Gastroesophageal sphincter (tissue), 4 donors: Measurements from ENCODE around the gene XPA. TPM values are rescaled to one million over a fixed set of nuclear protein-coding genes. Genes with fewer than 3 reads are reported as not detected.

Experiments
- ATAC-seq: fragments of 150-250 bp; one replicate; pipeline ENCODE4 v1.9.1; 2016; ENCODE audit warnings: mild to moderate bottlenecking, moderate library complexity
- H3K27ac ChIP-seq, 4 donors: fragments of 200-600 bp; sonication (generic) in 3 of 4; 1 replicate in 3 of 4; 2 replicates in 1 of 4; pipeline ENCODE4 v1.5.1; 2016 to 2019
- H3K27me3 ChIP-seq: fragments of 200-600 bp; sonication (generic); one replicate; pipeline ENCODE4 v1.5.1; 2019
- H3K36me3 ChIP-seq, 2 donors: fragments of 200-600 bp; sonication (generic); one replicate each; pipeline ENCODE4 v1.5.1; 2019; ENCODE audit warnings: control low read depth in 1 of 2
- H3K4me1 ChIP-seq, 3 donors: fragments of 200-600 bp; sonication (generic); 1 replicate in 2 of 3; 2 replicates in 1 of 3; pipeline ENCODE4 v1.5.1; 2016 to 2019; ENCODE audit warnings: control low read depth in 2 of 3
- H3K4me3 ChIP-seq, 2 donors: fragments of 200-600 bp; sonication (generic); one replicate each; pipeline ENCODE4 v1.5.1; 2019; ENCODE audit warnings: mild to moderate bottlenecking in 1 of 2, moderate library complexity in 1 of 2
- H3K9me3 ChIP-seq, 3 donors: fragments of 200-600 bp; sonication (generic); one replicate each; pipeline ENCODE4 v1.5.1; 2017 to 2019; ENCODE audit warnings: control low read depth in 2 of 3
- CTCF ChIP-seq, 4 experiments: fragments of 200-600 bp in 2 of 4; fragments of 450-650 bp in 2 of 4; sonication (generic) in 1 of 4; IDR thresholded peaks; one replicate each; pipeline ENCODE4 v1.5.1; 2017 to 2019; ENCODE audit warnings: antibody characterized with exemption in 4 of 4, mild to moderate bottlenecking in 2 of 4, moderate library complexity in 2 of 4
- EP300 ChIP-seq: sonication (generic); formaldehyde crosslinking; IDR thresholded peaks from one replicate; pipeline ENCODE4 v1.6.1; 2017; ENCODE audit warnings: antibody characterized with exemption, mild to moderate bottlenecking
- POLR2A ChIP-seq, 2 donors: fragments of 450-650 bp; IDR thresholded peaks; one replicate each; pipeline ENCODE4 v1.6.1; 2017; ENCODE audit warnings: antibody characterized with exemption in 2 of 2, mild to moderate bottlenecking in 2 of 2, moderate library complexity in 1 of 2
- POLR2AphosphoS5 ChIP-seq: sonication (generic); formaldehyde crosslinking; IDR thresholded peaks from one replicate; pipeline ENCODE4 v1.6.1; 2017; ENCODE audit warnings: antibody characterized with exemption
- WGBS, 2 donors: methylation state at CpG; one replicate each; pipeline ENCODE4 v1.1.5; 2018; ENCODE audit warnings: low coverage in 1 of 2; 5-methylcytosine and 5-hydroxymethylcytosine counted together
- total RNA-seq, 4 donors: library from RNA; depleted of rRNA; stranded (reverse); fragments of >200 nt; gene quantifications; one replicate each; pipeline ENCODE4 v1.1.0, GENCODE V29; 2016

XPA gene
- total RNA-seq, 4 donors from 2014 or later = 24.2 to 27.6 (median 25.8) TPM

- Histone ChIP-seq H3K9me3 (no peaks in the 10 kb centered on the region), H3K27me3 (peaks cover 17% of the 10 kb centered on the region), H3K27ac (no peak overlapping the region), H3K4me3 (no peak overlapping the region), H3K36me3 (no peaks in the 10 kb centered on the region), H3K4me1 (peaks cover 0 to 9% (median 0%) of the 10 kb centered on the region in 3 donors)
- ATAC-seq = peak; percentile 81
- WGBS, 2 donors = 4 to 14% methylated on average over 4 to 7 of the region's 9 CpGs
- TF ChIP-seq POLR2A (IDR thresholded peaks at IDR 0.05) (no peak), CTCF (IDR thresholded peaks at IDR 0.05) (peak; percentile 75 to 88 (median 84))
Observed at GRCh38 chr9:97710356-97711222, 13.4 kb upstream of the XPA start.

GRCh38 chr9:97706246-97706645, 9.1 kb upstream of the XPA start:
- 57 to 88% methylated on average over 2 of the region's 2 CpGs for WGBS, 2 donors
- no peak for ATAC-seq
- H3K27ac ChIP-seq = no peak overlapping the region
- H3K36me3 ChIP-seq = no peaks in the 10 kb centered on the region
- no peak overlapping the region for H3K4me3 ChIP-seq
- peaks cover 0 to 29% (median 3%) of the 10 kb centered on the region in 3 donors for H3K4me1 ChIP-seq
- peaks cover 15% of the 10 kb centered on the region for H3K27me3 ChIP-seq
- no peaks in the 10 kb centered on the region for H3K9me3 ChIP-seq
- no peak for TF ChIP-seq POLR2AphosphoS5
- no peak for TF ChIP-seq EP300
- no peak for TF ChIP-seq POLR2A (IDR thresholded peaks at IDR 0.05)
- TF ChIP-seq CTCF (IDR thresholded peaks at IDR 0.05) = no peak

DNA sequence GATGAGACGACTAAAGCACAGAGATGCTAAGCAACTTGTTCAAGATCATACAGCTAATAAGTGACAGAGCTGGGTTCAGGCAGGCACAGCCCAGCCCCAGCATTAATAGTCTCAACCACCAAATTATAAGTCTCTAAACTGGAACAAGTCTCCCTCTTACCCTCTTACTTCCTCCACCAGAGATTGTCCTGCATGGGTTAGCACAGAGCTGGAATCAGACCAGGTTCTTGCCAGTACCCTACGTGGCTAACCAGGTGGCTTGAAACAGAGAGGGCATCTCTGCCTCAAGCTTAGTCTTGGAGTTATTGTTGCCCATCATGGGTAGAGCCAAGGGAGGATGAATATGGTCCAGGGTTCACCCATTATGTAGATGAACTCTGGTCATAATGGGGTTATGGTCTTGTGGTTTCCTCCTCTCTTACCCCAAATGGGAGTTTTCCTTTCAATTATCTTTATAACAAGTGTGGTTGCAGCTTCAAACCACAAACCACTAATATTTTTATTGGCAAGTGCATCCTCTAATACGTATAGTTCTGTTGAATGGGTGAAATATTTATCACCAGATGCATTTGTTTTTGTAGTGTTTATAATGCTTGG, 8.3 kb upstream of the XPA start:
- Histone ChIP-seq H3K4me1 (peaks cover 0 to 22% (median 3%) of the 10 kb centered on the region in 3 donors), H3K9me3 (no peaks in the 10 kb centered on the region), H3K4me3 (no peak overlapping the region), H3K36me3 (no peaks in the 10 kb centered on the region), H3K27me3 (peaks cover 9% of the 10 kb centered on the region), H3K27ac (no peak overlapping the region)
- 40 to 57% methylated on average over 2 to 3 of the region's 3 CpGs for WGBS, 2 donors
- ATAC-seq = no peak
- TF ChIP-seq EP300 (no peak), CTCF (IDR thresholded peaks at IDR 0.05) (no peak), POLR2AphosphoS5 (no peak), POLR2A (IDR thresholded peaks at IDR 0.05) (no peak)

DNA sequence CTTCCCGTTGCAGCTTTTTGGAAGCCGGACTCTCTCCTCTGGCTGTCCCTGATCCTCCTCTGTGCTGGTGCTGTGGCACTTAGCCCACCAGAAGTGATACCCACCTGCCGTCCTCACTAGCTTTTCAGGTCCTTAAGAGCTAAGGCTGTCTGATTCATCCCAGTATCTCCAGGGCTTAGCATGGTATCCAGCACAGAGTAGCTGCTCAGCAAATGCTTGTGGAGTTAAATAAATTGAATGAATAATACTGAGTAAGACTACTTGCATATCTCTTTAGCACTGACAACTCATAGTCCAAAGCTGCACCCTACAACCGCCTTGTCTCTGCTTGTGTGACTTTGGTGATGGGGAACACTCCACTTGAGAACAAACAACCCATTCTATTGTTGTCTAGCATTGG, 7.7 kb upstream of the XPA start:
- ATAC-seq = no peak

More for the DNA sequence above, 7.7 kb upstream of the XPA start:
- 71 to 90% methylated on average over 2 to 4 of the region's 4 CpGs for WGBS, 2 donors
- Histone ChIP-seq H3K9me3 (no peaks in the 10 kb centered on the region), H3K27ac (peak overlapping the region in 3 of 4 donors; percentile 80 to 83 (median 80)), H3K36me3 (no peaks in the 10 kb centered on the region), H3K27me3 (peaks cover 5% of the 10 kb centered on the region), H3K4me1 (peaks cover 0 to 20% (median 3%) of the 10 kb centered on the region in 3 donors), H3K4me3 (no peak overlapping the region)
- TF ChIP-seq POLR2AphosphoS5 = no peak
- no peak for TF ChIP-seq CTCF (IDR thresholded peaks at IDR 0.05)
- no peak for TF ChIP-seq POLR2A (IDR thresholded peaks at IDR 0.05)
- no peak for TF ChIP-seq EP300
